ENCODE measurements around the gene APOOL.
"Not testable (repeated sequence)": the region's sequence is repeated elsewhere in the genome, so short reads cannot be mapped to it uniquely, and the experiment has no call there.

APOOL gene

GRCh38 chrX:85003655-85004244 is at the start of gene APOOL:
TSS of gene APOOL (plus strand) at chrX:85003877. CDS start at chrX:85003913, 36 bp downstream.
- peak; percentile 85 for DNase-seq (ENCODE audit: low read depth)

GRCh38 chrX:84956304-84956703 is 47.4 kb upstream of the APOOL start:
- no peak for DNase-seq (ENCODE audit: low read depth)

- no peak for DNase-seq (ENCODE audit: low read depth)
Observed at GRCh38 chrX:84974803-84975202, 28.9 kb upstream of the APOOL start.

GRCh38 chrX:84991739-84992138 is 11.9 kb upstream of the APOOL start:
- DNase-seq (ENCODE audit: low read depth), result not testable (repeated sequence)

- DNase-seq (ENCODE audit: low read depth), result no peak
Observed at GRCh38 chrX:84993150-84993549, 10.5 kb upstream of the APOOL start.

- DNase-seq (ENCODE audit: low read depth), result no peak
Observed at GRCh38 chrX:85001344-85001743, 2.3 kb upstream of the APOOL start.

GRCh38 chrX:85004255-85004654 is 578 bp downstream of the APOOL start:
- peak; percentile 1 for DNase-seq (ENCODE audit: low read depth)

- DNase-seq (ENCODE audit: low read depth), result no peak
Observed at GRCh38 chrX:85012098-85012497, 8.4 kb downstream of the APOOL start.

GRCh38 chrX:85015351-85015750 is 11.7 kb downstream of the APOOL start:
- not testable (repeated sequence) for DNase-seq (ENCODE audit: low read depth)

- no peak for DNase-seq (ENCODE audit: low read depth)
Observed at GRCh38 chrX:85017721-85018120, 14.0 kb downstream of the APOOL start.

GRCh38 chrX:85018471-85018870 is 14.8 kb downstream of the APOOL start:
- no peak for DNase-seq (ENCODE audit: low read depth)

- DNase-seq (ENCODE audit: low read depth), result no peak
Observed at GRCh38 chrX:85020216-85020615, 16.5 kb downstream of the APOOL start.

- DNase-seq (ENCODE audit: low read depth), result no peak
Observed at GRCh38 chrX:85024044-85024443, 20.4 kb downstream of the APOOL start.

- no peak for DNase-seq (ENCODE audit: low read depth)
Observed at GRCh38 chrX:85024562-85024961, 20.9 kb downstream of the APOOL start.

- DNase-seq (ENCODE audit: low read depth), result no peak
Observed at GRCh38 chrX:85026170-85026569, 22.5 kb downstream of the APOOL start.

GRCh38 chrX:85029043-85029442 is 25.4 kb downstream of the APOOL start:
- DNase-seq (ENCODE audit: low read depth), result no peak

- DNase-seq (ENCODE audit: low read depth), result no peak
Observed at GRCh38 chrX:85031505-85031904, 27.8 kb downstream of the APOOL start.

GRCh38 chrX:85037114-85037513 is 33.4 kb downstream of the APOOL start:
- no peak for DNase-seq (ENCODE audit: low read depth)

GRCh38 chrX:85051627-85052026 is 48.0 kb downstream of the APOOL start:
- no peak for DNase-seq (ENCODE audit: low read depth)

GRCh38 chrX:85052205-85052604 is 48.5 kb downstream of the APOOL start:
- peak; percentile 34 for DNase-seq (ENCODE audit: low read depth)

- peak; percentile 73 for DNase-seq (ENCODE audit: low read depth)
Observed at GRCh38 chrX:85052636-85053343, 49.1 kb downstream of the APOOL start.

- DNase-seq (ENCODE audit: low read depth), result no peak
Observed at GRCh38 chrX:85065512-85066198, 62.0 kb downstream of the APOOL start.

GRCh38 chrX:85077247-85077646 is 73.6 kb downstream of the APOOL start:
- not testable (repeated sequence) for DNase-seq (ENCODE audit: low read depth)
